GM12801 (cell line): ENCODE measurements around the gene CHST3.

Experiments used
- TF ChIP-seq, protein P1 (sequence below): IDR thresholded peaks from one replicate; pipeline ENCODE4 v1.5.1; 2011; ENCODE audit warnings: control low read depth; ENCODE audit not compliant: insufficient read length; ENCODE audit errors: extremely low read depth

CHST3 gene, protein sequence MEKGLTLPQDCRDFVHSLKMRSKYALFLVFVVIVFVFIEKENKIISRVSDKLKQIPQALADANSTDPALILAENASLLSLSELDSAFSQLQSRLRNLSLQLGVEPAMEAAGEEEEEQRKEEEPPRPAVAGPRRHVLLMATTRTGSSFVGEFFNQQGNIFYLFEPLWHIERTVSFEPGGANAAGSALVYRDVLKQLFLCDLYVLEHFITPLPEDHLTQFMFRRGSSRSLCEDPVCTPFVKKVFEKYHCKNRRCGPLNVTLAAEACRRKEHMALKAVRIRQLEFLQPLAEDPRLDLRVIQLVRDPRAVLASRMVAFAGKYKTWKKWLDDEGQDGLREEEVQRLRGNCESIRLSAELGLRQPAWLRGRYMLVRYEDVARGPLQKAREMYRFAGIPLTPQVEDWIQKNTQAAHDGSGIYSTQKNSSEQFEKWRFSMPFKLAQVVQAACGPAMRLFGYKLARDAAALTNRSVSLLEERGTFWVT

DNA sequence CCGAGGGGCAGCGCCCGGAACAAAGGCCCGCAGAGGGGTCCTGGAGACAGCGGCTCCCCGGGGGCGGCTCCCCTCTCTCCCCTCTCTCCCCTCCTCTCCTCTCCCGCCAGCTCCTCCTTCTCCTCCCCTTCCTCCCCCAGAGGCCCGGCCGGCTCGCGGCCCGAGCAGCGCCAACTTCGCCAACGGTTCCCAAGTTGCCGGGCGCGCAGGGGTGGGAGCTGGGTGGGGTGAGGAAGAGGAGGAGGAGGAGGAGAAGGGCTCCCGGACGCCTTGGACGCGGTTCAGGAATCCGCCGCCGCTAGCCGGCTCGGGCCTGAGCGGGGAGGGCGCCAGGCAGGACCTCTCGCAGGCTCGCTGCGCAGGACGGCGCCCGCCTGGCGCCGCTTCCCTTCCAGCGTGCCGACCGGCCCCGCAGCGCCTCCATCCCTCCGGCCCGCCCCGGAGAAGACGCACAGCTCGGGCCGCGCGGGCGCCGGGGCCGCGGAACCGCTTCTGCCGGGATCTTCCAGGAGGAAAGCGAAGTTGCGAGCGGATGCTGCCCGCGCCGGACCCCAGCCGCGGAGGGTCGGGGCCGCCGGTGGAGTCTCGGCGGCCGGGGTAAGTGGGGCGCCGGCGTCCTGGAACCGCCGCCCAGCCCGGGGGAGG, at the start of gene CHST3:
Gene CHST3 (plus strand): TSS at position 298 of the 645 bp plus-strand sequence. CDS start 41,448 bp downstream, outside the sequence.
- TF ChIP-seq, protein P1, sequence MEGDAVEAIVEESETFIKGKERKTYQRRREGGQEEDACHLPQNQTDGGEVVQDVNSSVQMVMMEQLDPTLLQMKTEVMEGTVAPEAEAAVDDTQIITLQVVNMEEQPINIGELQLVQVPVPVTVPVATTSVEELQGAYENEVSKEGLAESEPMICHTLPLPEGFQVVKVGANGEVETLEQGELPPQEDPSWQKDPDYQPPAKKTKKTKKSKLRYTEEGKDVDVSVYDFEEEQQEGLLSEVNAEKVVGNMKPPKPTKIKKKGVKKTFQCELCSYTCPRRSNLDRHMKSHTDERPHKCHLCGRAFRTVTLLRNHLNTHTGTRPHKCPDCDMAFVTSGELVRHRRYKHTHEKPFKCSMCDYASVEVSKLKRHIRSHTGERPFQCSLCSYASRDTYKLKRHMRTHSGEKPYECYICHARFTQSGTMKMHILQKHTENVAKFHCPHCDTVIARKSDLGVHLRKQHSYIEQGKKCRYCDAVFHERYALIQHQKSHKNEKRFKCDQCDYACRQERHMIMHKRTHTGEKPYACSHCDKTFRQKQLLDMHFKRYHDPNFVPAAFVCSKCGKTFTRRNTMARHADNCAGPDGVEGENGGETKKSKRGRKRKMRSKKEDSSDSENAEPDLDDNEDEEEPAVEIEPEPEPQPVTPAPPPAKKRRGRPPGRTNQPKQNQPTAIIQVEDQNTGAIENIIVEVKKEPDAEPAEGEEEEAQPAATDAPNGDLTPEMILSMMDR = no peak

DNA sequence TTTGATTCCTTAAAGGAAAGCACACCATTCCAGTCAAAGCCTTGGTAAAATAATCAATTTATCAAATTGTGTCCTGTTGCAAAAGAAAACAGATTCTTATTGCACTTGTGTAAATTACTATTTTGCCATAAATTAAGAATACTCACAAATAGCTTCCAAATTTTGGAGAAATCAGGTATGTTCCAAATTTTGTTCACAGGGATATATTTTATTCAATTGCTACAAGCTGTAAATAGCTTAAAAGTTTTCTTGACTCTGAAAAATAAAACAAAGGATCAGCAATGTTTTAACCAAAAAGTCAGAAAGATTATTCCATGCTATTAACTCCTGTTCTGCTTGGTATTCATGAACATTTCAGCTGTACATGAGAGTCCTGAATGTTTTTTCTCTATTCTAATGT, 47.4 kb upstream of the CHST3 start:
- TF ChIP-seq, protein P1 = no peak

DNA sequence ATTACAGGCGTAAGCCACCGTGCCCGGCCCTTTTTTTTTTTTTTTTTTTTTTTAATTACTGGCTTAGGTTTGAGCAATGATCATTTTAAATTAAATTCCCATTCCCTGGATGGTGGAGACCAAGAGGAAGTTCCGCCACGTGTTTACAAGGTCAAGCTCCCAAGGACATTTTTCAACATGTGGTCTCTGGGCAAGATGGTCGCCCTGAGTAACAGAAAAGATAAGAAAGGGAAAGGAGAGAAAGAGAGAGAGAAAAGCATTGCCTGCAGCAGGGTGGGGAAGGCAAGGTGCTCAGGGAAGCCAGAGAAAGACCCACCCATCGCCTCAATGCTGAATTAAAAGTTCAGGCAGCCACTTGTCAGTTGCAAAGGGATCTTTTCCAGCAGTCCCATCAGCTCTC, 45.2 kb upstream of the CHST3 start:
- TF ChIP-seq, protein P1 = no peak

DNA sequence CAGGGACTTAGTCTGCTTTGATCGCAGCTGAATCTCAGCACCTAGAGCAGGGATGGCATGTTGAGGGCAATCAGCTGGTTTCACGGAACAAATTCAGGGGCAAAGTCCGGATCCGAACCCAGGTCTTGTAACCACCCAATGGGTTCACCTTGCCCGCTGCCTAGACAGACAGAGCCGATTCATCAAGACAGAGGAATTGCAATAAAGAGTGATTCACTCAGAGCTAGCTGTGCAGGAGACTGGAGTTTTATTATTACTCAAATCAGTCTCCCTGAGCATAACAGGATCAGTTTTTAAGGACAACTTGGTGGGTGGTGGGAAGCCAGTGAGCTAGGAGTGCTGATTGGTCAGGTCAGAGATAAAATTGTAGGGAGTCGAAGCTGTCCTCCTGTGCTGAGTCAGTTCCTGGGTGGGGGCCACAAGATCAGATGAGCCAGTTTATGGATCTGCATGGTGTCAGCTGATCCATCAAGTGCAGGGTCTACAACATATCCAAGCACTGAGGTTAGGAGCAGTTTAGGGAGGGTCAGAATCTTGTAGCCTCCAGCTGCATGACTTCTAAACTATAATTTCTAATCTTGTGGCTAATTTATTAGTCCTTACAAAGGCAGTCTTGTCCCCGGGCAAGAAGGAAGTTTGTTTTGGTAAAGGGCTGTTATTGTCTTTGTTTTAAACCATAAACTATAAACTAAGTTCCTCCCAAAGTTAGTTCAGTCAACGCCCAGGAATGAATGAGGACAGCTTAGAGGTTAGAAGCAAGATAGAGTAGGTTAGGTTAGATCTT, 43.5 kb upstream of the CHST3 start:
- TF ChIP-seq, protein P1 = no peak

DNA sequence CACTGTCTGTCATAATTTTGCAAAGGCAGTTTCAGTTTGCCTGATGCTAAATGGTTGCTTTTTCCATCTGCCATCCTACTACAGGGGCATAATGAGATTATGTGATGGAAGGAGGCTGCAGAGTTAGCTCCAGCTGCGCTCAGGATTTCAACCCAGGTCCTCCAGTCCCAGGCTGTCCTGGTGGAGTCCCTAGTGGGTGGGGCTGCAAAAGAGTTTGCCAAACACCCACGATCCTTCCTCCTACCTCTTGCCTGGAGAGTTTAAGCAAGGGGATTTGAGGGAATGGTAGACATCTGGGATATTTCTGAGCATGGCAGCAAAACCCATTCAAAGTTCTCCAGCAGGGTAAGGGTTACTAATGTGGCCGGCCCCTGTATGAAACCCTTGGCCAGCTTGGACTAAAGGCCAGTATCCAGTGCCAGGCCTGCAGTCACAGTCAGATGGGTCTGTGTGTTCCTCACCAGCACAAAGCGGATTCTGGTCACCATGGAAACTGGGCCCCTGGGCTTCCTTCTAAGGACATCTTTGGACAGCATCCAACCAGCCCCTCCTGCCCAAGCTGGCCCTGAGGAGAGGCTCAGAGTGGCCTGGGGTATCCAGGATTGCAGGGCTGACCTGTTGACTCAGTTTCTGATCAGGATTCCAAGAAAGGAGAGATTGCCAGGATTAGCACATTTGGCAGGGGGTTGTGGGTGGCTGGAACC, 42.7 kb upstream of the CHST3 start:
- TF ChIP-seq, protein P1 = no peak

DNA sequence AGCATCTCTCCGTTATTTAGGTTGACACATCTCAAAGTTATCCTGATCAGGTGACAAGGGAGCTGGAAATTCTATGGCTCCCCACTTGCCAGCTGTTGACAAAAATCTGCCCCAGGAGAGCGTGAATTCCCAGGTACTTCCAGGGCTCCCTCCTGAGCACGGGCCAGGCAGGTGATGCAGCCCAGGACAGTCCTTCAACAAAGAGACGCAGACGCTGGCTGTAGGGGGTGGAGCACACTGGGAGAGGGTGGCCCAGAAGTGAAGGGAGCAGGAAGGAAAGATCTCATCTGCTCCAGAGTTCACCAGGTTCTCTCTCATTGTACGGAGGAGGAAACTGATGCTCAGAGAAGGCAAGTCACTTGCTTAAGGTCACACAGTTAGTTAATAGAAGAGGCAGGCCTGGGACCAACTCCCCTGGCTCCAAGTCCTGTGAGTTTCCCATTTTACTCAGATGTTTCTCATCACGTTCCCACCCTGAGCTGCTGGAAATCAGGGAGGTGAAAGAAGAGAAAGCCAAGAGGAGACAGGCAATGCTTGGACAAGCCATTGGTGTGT, 41.0 kb upstream of the CHST3 start:
- TF ChIP-seq, protein P1 = no peak
